HG02885 (cell line): ENCODE data around the gene SERPINB2.

Experiments
- ATAC-seq: cut with Tn5 transposase; IDR thresholded peaks from one replicate; pipeline ENCODE4 v1.9.1; 2021; ENCODE audit warnings: mild to moderate bottlenecking; ENCODE audit not compliant: unreplicated experiment, poor library complexity

Gene SERPINB2

DNA sequence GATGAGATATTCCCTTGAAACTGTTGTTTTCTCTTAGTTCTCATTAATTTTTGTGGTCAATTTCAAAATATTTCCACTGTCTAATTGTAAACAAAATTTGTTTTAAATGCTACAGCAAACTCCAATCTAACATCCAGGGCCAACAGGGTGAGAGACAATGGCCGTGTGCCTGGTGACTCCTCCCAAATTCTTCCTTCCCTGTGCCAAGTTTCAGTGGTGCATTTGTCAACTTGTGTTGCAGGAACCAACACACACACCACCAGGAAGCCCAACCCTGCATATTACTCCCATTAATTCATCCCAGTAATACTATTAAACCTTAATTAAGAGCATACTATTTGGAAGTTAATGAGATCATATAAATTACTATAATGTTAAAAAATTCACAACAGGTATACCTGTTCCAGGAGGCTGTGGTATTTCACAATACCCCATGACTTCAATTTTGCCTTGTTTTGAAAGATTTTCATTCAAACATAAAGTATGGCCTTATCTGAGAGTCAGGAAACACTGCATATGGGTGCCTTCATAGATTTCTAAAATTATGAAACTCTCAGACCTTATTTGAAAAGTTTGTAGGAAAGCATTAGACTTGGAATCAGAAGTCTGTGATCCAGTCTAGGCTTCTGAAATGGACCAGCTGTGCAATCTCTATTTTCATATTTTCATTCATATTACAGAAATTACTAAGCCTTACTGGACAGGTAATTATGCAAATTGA lies 1.1 kb downstream of the SERPINB2 start:
- no peak for ATAC-seq

DNA sequence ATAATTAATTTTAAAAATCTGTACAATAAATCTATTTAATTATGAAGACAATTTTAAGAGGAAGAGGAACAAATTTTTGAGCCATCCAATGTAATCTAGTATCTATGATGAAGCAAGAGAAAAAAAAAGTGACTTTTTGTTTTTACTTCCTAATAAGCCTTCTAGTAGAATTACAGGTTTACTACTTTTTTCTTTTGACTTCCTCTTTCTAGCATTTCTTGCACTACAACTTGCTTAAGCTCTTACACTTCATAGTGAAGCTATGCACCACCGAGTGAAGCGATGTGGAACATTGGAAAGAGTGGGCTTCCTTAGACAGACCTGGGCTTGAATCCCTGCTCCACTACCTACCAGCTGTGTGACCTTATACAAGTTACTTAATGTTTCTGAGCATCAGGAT lies 2.1 kb downstream of the SERPINB2 start:
- ATAC-seq = no peak

DNA sequence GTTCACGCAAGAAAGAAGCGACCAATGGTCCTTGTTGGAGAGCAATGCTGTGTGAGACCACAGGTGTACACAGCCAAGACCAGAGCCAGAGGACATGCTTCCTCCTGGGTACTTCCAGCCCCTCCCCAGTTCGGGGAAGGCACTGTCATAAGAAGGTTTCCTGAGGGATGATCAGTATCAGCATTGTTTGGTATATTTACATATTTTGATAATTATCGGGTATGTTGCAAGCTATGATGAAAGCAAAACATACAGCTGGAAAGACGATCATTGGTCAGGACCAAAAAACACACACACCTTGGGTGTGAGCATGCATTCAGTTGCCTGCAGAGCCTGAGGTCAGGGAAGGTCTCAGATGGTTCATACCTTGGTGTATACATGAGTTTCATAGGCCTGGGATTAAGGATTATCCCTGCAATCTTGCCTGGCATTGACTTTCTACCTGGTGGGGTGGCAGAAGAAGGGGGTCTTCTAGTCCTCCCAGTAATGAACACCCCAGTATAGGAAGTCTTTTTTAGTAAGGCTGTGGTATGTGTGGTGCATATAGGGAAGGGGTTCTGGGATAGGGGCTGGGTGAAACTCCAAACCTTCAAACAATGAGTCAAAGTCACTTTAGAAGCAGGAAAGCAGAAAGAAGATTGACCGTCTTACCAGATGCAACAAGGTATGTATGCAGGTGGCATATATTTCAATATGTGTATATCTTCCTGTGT lies 2.9 kb downstream of the SERPINB2 start:
- no peak for ATAC-seq

DNA sequence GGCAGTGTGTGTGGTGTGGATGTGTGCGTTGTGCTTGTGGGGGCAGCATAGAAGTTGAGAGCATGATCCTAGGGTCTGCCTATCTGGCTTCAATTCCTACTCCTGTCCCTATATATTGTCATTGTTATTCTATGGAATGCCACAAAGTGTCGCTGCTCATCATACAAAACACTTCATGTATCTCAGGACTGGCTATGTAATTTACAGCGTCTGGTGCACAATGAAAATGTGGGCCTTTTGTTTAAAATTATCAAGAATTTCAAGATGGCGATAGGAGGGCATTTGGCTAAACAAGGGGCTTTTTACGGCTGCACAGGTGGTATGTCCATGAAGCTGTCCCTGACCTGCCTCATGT lies 3.4 kb downstream of the SERPINB2 start:
- ATAC-seq = peak; percentile 78

DNA sequence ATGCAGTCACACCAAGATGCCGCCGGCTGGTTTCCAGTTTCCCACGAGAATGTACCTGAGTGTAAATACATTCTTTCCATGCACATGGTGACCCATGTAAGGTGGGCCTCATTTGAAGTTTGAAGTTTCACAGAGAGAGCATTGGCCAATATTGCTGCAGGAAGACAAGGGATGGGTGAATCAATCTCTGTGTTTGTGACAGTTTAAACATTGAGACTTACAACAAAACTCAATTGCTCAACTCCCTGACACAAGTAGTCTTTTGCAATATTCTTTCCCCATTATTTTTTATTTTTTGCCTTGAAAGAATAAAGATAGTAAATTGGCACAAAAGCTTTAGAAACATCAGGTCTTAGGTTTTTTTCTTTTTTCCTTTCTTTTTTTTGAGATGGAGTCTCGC lies 5.1 kb downstream of the SERPINB2 start:
- no peak for ATAC-seq

DNA sequence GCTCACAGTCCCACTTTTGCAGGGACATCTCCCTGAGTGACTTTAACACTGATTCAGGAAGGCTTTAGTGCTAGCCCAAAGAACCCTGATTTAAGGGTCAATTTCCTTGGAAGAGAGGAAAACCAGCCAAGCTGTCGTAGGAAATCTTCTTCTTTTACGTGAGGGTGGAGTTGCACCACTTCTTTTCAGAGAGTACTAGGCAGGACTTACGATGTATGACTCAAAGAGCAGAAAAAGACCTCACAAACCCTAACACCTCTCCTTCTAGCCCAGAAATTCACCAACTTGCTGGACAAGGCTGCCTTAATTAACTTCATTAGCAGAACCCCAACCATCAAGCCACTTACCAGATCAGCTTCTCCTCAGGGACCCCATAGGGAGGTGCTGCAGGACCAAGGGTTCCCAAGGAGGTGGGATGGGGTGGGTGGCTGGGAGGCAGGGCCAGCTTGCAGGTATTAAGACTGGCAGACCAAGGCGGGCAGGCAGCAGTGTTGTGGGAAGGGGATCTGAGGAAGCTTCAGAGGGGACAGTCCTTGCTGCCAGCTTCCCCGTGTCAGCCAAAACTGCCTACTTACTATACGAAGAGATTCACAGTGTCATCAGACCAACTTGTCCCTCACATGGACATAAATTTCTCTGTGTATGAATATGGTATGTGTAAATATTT lies 6.7 kb downstream of the SERPINB2 start:
- ATAC-seq = no peak

DNA sequence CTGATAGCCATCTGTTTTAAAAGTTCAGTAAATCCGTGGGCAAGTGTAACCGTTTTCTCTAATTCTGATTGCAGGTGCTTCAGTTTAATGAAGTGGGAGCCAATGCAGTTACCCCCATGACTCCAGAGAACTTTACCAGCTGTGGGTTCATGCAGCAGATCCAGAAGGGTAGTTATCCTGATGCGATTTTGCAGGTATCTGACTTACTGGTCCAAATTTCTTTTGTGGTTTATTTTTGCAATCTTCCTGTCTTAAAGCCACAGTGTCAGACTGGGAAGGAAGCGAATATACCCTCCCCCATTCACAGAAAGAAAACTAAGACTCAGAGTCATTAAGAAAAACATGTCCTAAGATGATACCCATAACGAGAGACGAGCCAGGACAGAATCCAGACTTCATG lies 7.7 kb downstream of the SERPINB2 start:
- ATAC-seq = no peak

DNA sequence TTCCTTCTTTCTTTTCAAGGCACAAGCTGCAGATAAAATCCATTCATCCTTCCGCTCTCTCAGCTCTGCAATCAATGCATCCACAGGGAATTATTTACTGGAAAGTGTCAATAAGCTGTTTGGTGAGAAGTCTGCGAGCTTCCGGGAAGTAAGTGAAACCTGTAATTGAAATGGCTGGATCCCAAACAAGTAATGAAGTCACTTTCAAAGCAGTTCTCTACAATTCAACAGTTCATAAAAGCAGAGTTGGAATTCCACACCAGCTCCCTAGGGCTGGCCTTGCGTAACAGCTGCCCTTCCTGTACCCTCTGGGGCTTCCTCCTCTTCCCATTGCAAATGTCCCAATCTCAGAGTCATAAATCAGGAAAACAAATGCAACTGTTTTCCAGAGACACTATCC lies 9.6 kb downstream of the SERPINB2 start:
- no peak for ATAC-seq

DNA sequence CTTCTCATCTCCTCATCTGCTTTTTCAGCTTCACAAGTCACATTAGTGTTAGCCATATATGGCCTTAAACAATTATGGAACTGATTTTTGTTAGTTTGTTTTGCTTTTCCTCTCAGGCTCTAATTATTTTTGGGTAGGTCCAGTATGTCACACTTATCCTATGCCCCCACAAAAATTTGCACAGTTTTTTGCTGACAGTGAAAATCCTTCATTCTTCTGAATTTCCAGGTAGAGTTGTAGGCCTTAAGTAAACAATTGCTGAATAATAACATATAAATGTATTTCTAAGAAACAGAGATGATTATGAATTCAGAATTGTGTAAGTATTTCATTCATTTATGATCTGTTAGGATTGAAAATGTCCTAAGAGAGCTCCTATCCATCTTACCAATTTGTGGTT lies 11.7 kb downstream of the SERPINB2 start:
- ATAC-seq = no peak

DNA sequence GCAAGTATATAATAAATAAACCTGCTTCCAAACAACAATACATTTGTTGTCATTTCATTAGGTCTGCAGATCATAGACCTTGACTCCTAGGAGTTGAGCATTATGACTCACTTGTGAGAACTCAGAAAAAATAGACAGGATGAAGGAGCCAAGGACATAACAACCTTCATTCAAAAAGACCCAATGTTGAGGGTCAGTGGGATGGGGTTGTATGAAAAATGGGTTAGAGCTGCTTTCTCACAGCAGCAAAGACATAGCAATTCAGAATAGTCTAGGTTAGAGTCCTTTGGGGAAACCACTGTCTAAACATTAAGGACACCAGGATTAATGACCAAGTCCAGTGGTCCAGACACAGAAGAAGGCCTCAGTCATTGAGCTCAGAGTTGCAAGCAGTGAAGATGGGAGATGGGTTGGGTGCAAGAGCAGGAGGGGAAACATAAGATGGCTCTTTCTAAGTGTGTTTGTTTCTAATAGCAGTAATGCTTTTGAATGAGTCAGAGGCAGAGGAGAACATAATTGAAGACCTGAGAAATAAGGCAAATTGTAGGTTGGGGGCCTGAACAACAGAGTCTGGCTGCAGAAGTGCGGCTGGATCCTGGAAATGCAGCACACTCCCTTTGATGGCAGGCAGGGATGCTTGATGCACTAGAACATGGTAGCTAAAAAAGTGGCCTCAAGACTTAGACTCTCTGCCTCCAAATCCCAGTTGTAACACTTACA lies 16.5 kb downstream of the SERPINB2 start:
- no peak for ATAC-seq

DNA sequence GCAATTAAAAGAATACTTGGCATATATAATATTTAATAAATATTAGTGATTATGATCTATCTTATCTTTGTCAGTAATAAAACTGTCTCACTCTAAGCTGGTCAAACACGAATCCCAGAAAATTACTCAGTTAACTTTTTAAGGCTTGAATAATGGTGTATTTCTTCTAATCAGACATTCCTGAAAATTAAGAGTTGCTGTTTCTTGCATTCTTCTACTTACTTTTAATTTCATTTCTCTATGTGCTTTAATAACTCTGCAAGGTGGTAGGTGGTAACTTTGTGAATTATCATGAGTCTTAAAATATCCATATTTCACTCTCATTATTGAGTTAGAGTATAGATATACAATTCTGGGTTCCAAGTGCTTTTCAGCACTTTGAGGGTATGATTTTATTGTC lies 17.2 kb downstream of the SERPINB2 start:
- ATAC-seq = no peak

DNA sequence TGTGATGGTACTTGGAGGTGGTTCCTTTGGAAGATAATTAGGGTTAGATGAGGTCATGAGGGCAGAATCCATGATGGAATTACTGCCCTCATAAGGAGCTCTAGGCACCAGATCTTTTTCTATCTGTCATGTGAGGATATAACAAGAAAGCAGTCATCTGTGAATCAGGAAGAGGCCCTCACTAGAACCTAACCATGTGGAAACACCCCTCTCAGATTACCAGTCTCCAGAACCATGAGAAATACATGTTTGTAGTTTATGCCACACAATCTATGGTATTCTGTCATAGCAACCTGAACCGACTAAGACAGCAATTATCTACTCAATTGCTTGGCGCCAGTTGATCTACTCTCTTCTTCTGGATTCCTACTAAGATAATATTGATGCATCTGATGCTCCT lies 17.9 kb downstream of the SERPINB2 start:
- no peak for ATAC-seq

DNA sequence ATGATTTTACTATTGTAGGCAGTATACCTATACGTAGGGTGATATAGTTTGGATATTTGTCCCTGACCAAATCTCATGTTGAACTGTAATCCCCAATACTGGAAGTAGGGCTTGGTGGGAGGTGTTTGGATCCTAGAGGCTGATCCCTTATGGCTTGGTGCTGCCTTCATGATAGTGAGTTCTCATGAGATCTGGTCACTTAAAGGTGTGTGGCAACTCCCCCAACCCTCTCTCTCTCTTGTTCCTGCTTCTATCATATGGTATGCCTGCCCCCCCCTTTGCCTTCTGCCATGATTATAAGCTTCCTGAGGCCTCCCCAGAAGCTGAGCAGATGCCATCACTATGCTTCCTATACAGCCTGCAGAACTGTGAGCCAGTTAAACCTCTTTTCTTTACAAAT lies 18.6 kb downstream of the SERPINB2 start:
- ATAC-seq = no peak

DNA sequence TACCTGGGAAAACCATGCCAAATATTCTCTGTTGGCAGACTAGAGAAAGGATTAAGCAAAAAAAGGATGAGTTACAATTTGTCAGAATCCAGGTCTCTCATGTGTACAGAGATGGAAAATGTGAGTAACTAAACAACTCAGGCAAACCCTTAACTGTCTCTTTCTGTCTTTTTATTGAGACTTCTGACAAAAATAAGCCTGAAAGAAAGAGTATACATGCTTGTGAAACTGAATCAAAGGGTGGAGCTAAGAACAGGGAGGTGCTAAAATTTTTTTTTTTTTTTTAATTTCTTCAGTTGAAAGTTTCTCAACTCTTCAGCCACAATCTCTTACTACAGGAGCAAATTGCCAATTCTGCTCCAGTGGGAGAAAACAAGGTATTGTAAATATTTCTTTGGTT lies 20.2 kb downstream of the SERPINB2 start, which contains the start of gene SERPINB10:
TSS of gene SERPINB10 (plus strand) at position 295 of the 400 bp plus-strand sequence. CDS start 7,553 bp downstream, outside the sequence.
- peak; percentile 79 for ATAC-seq

DNA sequence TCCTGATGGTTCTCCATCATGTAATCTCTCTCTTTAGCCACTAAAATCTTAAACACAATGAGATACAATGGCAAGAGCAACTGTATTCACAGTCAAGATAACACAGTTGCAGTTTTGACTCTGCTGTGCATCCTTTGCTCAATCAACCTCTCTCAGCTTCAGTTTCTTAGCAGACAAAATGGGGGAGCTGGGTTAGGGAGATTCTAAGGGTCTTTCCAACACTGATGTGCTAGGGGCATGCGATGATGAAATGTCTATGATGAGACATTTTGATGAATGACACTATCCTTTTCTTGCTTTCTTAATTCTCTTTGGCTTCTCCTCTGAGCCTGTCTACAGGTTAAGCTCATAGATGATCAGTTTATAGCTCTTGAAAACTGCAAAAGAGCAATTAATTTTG lies 21.4 kb downstream of the SERPINB2 start:
- ATAC-seq = peak; percentile 29

DNA sequence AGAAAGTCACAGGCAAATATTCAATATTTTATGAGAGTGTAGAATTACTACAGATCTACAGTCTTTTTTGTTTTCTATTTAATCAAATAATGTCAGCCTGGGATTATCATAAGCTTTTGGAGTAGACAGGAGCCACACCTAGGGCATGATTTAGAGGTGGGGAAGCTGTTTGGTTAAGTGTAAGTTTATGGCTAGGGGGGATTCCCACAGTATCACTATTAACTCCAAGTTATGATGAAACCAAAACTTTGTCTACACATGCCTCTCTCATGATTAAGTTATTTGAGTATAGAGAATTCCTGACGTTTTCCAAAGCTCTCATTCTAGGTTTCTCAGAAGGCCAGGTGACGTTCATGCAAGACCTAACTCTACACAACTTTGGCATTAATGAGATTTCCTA lies 22.4 kb downstream of the SERPINB2 start:
- ATAC-seq = peak; percentile 51

DNA sequence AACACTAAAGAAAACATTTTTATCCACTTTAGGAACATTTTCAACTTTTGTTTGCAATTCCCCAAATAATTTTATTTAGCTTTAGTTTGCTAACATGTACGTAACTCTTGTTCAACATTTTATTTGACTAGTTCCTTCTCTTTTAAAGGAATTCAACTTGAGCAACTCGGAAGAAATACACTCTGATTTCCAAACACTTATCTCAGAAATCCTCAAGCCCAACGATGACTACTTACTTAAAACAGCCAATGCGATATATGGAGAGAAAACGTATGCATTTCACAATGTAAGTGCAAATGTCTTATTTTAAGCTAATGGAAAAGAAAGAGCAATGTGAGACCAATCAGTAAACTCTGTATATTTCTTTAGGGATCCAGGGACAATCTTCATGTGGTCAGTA lies 30.3 kb downstream of the SERPINB2 start:
- no peak for ATAC-seq

DNA sequence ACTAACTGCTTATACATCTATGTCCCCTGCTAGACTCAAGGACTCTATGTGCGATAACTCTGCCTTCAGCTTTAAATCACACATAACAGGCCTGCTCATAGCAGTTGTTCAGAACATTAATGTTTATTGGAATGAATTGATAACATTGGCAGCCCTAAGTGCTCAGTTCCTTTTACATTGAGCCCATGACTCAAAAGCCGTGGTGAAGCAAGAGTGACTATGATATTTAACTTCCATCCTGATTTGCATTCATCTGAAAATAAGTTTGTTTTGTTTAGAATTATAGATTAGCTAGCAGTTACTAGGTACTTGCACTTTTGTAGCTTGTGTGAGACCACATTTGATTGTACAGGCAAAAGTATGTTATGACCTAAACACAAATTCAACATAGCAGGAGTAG lies 34.5 kb downstream of the SERPINB2 start:
- ATAC-seq = no peak

DNA sequence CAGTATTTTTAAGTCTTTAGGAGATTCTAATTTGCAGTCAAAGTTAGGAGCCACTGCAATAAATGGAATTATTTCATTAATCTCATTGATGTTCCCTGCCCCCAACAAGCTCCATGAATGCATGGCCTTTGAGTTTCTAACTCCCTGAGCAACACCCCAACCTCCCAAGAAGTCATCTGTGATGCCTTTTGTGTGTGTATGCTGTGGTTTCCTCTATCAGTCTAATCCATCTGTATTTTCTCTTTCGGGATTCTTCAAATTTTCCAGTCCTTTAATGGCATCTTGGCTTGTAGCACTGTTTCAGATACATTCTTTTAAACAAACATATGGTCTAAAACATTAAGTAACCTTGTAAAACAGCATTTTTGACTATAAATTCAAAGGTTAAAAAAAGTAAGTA lies 37.0 kb downstream of the SERPINB2 start:
- ATAC-seq = no peak

DNA sequence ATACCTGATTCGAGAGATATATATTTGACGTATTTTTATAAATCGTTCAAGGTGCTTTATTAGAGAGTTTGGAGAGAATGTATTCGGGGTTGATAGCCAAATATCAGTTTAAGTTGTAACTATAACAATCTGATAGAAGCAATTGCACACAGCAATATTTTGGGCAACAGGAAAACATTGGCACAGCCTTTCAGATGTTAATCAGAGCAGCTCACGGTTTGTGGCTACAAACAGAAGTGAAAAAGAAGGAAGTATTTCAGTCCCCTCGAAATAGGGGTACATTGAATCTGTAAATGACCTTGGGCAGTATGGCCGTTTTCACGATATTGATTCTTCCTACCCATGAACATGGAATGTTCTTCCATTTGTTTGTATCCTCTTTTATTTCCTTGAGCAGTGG lies 40.8 kb downstream of the SERPINB2 start:
- ATAC-seq = no peak

DNA sequence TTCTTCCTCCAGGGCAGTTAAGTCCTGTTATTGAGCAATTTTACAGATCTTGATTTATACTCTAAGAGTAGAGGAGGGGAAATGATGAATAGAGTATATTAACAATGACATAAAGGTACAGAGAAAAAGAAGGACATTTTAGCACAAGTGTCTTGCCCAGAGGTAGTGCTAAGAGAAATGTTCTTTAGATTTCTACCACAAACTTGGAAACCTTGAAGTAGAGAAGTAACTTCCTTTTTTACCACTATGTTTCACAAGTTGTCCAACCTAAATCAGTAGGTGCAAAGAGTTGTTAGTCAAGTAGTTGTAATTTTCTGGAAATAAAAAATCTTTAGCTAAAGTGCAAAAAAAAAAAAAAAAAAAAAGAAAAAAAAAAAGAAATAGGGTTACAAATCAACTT lies 41.9 kb downstream of the SERPINB2 start:
- peak; percentile 53 for ATAC-seq
